ENCODE data around the gene ELOVL1. TPM values are rescaled to one million over a fixed set of nuclear protein-coding genes. Genes with fewer than 3 reads are reported as not detected.

Gene ELOVL1
- total and polyA plus RNA-seq, 2 of the 13 experiments (the other 11 are each of a cell fraction or from before 2014, with no cell fraction given) = 55.2 to 77.4 TPM

GRCh38 chr1:43366601-43367025, 1.2 kb downstream of the ELOVL1 start (continued):
- 0 out of 2 replicates have a peak, but pooled peaks have one; percentile 16 for TF ChIP-seq MXD1 (CRISPR knock-in tag; IDR thresholded peaks at IDR 0.05)
- no peak for TF ChIP-seq FOSL1 (CRISPR knock-in tag; IDR thresholded peaks at IDR 0.05; ENCODE audit: borderline replicate concordance)
- TF ChIP-seq RXRA (CRISPR knock-in tag; IDR thresholded peaks at IDR 0.05) = no peak
- no peak for TF ChIP-seq AKNA (CRISPR knock-in tag; IDR thresholded peaks at IDR 0.05; ENCODE audit: borderline replicate concordance)
- TF ChIP-seq PAF1 (CRISPR knock-in tag; IDR thresholded peaks at IDR 0.05) = no peak
- TF ChIP-seq, protein P1, sequence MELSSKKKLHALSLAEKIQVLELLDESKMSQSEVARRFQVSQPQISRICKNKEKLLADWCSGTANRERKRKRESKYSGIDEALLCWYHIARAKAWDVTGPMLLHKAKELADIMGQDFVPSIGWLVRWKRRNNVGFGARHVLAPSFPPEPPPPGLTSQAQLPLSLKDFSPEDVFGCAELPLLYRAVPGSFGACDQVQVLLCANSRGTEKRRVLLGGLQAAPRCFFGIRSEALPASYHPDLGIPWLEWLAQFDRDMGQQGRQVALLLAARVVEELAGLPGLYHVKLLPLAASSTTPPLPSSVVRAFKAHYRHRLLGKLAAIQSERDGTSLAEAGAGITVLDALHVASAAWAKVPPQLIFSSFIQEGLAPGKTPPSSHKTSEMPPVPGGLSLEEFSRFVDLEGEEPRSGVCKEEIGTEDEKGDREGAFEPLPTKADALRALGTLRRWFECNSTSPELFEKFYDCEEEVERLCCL (CRISPR knock-in tag; IDR thresholded peaks at IDR 0.05; ENCODE audit: borderline replicate concordance) = no peak
- no peak for TF ChIP-seq ZNF678 (CRISPR knock-in tag; IDR thresholded peaks at IDR 0.05)
- TF ChIP-seq, protein P2, sequence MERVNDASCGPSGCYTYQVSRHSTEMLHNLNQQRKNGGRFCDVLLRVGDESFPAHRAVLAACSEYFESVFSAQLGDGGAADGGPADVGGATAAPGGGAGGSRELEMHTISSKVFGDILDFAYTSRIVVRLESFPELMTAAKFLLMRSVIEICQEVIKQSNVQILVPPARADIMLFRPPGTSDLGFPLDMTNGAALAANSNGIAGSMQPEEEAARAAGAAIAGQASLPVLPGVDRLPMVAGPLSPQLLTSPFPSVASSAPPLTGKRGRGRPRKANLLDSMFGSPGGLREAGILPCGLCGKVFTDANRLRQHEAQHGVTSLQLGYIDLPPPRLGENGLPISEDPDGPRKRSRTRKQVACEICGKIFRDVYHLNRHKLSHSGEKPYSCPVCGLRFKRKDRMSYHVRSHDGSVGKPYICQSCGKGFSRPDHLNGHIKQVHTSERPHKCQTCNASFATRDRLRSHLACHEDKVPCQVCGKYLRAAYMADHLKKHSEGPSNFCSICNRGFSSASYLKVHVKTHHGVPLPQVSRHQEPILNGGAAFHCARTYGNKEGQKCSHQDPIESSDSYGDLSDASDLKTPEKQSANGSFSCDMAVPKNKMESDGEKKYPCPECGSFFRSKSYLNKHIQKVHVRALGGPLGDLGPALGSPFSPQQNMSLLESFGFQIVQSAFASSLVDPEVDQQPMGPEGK (CRISPR knock-in tag; IDR thresholded peaks at IDR 0.05) = peak; percentile 67
- no peak for TF ChIP-seq ZNF589 (CRISPR knock-in tag; conservative IDR thresholded peaks at IDR 0.05)
- TF ChIP-seq RAD21 (CRISPR knock-in tag; IDR thresholded peaks at IDR 0.05) = no peak
- TF ChIP-seq ZNF205 (CRISPR knock-in tag; IDR thresholded peaks at IDR 0.05) = no peak
- TF ChIP-seq ZNF207 (IDR thresholded peaks at IDR 0.05; ENCODE audit: borderline replicate concordance) = no peak
- TF ChIP-seq, protein P3, sequence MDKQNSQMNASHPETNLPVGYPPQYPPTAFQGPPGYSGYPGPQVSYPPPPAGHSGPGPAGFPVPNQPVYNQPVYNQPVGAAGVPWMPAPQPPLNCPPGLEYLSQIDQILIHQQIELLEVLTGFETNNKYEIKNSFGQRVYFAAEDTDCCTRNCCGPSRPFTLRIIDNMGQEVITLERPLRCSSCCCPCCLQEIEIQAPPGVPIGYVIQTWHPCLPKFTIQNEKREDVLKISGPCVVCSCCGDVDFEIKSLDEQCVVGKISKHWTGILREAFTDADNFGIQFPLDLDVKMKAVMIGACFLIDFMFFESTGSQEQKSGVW (CRISPR knock-in tag; IDR thresholded peaks at IDR 0.05; ENCODE audit: borderline replicate concordance) = no peak
- TF ChIP-seq, protein P4, sequence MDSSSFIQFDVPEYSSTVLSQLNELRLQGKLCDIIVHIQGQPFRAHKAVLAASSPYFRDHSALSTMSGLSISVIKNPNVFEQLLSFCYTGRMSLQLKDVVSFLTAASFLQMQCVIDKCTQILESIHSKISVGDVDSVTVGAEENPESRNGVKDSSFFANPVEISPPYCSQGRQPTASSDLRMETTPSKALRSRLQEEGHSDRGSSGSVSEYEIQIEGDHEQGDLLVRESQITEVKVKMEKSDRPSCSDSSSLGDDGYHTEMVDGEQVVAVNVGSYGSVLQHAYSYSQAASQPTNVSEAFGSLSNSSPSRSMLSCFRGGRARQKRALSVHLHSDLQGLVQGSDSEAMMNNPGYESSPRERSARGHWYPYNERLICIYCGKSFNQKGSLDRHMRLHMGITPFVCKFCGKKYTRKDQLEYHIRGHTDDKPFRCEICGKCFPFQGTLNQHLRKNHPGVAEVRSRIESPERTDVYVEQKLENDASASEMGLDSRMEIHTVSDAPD (CRISPR knock-in tag; IDR thresholded peaks at IDR 0.05) = no peak
- no peak for TF ChIP-seq ZNF660 (CRISPR knock-in tag; IDR thresholded peaks at IDR 0.05; ENCODE audit: borderline replicate concordance, low read depth)
- TF ChIP-seq, protein P5, sequence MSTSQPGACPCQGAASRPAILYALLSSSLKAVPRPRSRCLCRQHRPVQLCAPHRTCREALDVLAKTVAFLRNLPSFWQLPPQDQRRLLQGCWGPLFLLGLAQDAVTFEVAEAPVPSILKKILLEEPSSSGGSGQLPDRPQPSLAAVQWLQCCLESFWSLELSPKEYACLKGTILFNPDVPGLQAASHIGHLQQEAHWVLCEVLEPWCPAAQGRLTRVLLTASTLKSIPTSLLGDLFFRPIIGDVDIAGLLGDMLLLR (CRISPR knock-in tag; IDR thresholded peaks at IDR 0.05) = 0 out of 2 replicates have a peak, but pooled peaks have one; percentile 16
- TF ChIP-seq ZNF543 (CRISPR knock-in tag; IDR thresholded peaks at IDR 0.05) = no peak
- no peak for TF ChIP-seq NR3C1 (CRISPR knock-in tag; IDR thresholded peaks at IDR 0.05)
